ENCODE measurements around the gene COL16A1. TPM values are rescaled to one million over a fixed set of nuclear protein-coding genes. Genes with fewer than 3 reads are reported as not detected.

COL16A1 gene
- total RNA-seq, 2 donors from 2014 or later = 7.4 to 9.9 TPM

DNA sequence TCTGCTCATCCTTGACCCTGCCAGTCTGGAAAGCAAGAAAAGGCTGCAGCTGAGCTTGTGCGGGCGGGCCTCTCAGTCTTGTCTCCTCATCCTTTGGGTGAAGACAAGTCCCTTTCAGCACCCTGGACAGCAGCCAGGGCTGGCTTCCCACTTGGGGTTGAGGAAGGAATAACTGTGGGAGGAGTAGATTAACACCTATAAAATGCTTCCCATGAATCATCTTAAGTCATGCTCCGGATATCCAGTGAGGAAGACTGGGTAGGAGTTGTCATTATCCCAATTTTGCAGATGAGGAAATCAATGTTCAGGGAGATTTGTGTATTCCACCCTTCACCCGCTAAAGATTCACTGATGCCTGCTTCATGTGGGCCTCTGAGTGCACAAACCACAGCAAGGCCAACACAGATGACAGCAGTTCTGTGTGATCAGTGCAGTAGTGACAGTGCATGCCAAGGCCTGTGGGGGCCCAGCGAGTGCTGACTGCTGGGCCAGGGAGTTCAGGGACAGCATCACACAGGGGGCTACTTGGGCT is 20.1 kb upstream of the COL16A1 start:
- Mint-ChIP-seq H3K27ac (no peak overlapping the region), H3K4me3 (no peak overlapping the region)

GRCh38 chr1:31718327-31718897 is 14.6 kb upstream of the COL16A1 start:
- H3K9me3 ChIP-seq (ENCODE audit: control insufficient read depth, low read length) = no peaks in the 10 kb centered on the region
- no peak for DNase-seq
- no peaks in the 10 kb centered on the region for H3K36me3 Mint-ChIP-seq (ENCODE audit: low read depth)
- WGBS, 2 experiments (ENCODE audit: insufficient coverage in 1 of 2, insufficient read length in 1 of 2) = 75 to 80% methylated on average over 4 of the region's 4 CpGs
- H3K27ac ChIP-seq (ENCODE audit: low read depth, low read length) = peak overlapping the region; percentile 81
- no peak overlapping the region for H3K4me3 ChIP-seq (ENCODE audit: low read length)
- H3K27me3 Mint-ChIP-seq (ENCODE audit: insufficient read depth) = peaks cover 30% of the 10 kb centered on the region
- H3K4me3 Mint-ChIP-seq = no peak overlapping the region
- H3K27ac Mint-ChIP-seq = no peak overlapping the region
- peaks cover 6% of the 10 kb centered on the region for H3K27me3 ChIP-seq (ENCODE audit: control insufficient read depth, insufficient read depth, low read length, poor library complexity, severe bottlenecking)
- no peaks in the 10 kb centered on the region for H3K9me3 Mint-ChIP-seq
- TF ChIP-seq, protein P1, sequence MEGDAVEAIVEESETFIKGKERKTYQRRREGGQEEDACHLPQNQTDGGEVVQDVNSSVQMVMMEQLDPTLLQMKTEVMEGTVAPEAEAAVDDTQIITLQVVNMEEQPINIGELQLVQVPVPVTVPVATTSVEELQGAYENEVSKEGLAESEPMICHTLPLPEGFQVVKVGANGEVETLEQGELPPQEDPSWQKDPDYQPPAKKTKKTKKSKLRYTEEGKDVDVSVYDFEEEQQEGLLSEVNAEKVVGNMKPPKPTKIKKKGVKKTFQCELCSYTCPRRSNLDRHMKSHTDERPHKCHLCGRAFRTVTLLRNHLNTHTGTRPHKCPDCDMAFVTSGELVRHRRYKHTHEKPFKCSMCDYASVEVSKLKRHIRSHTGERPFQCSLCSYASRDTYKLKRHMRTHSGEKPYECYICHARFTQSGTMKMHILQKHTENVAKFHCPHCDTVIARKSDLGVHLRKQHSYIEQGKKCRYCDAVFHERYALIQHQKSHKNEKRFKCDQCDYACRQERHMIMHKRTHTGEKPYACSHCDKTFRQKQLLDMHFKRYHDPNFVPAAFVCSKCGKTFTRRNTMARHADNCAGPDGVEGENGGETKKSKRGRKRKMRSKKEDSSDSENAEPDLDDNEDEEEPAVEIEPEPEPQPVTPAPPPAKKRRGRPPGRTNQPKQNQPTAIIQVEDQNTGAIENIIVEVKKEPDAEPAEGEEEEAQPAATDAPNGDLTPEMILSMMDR (conservative IDR thresholded peaks at IDR 0.05) = no peak
- H3K4me1 ChIP-seq (ENCODE audit: control insufficient read depth, insufficient read depth, low read length) = peaks cover 2% of the 10 kb centered on the region
- H3K4me1 Mint-ChIP-seq = peaks cover 2% of the 10 kb centered on the region
- no peak overlapping the region for H3K9ac ChIP-seq (ENCODE audit: extremely low read depth, low read length, poor library complexity, severe bottlenecking)
- no peaks in the 10 kb centered on the region for H3K36me3 ChIP-seq (ENCODE audit: control insufficient read depth, insufficient read depth, low read length)

More for the DNA sequence above, 20.1 kb upstream of the COL16A1 start:
- no peaks in the 10 kb centered on the region for H3K4me1 Mint-ChIP-seq
- WGBS, 2 experiments (ENCODE audit: insufficient coverage in 1 of 2, insufficient read length in 1 of 2) = 63 to 66% methylated on average over 4 to 5 of the region's 5 CpGs
- Histone ChIP-seq H3K27me3 (ENCODE audit: control insufficient read depth, insufficient read depth, low read length, poor library complexity, severe bottlenecking) (no peaks in the 10 kb centered on the region), H3K4me1 (ENCODE audit: control insufficient read depth, insufficient read depth, low read length) (no peaks in the 10 kb centered on the region), H3K9ac (ENCODE audit: extremely low read depth, low read length, poor library complexity, severe bottlenecking) (no peak overlapping the region), H3K27ac (ENCODE audit: low read depth, low read length) (no peak overlapping the region), H3K36me3 (ENCODE audit: control insufficient read depth, insufficient read depth, low read length) (no peaks in the 10 kb centered on the region), H3K9me3 (ENCODE audit: control insufficient read depth, low read length) (no peaks in the 10 kb centered on the region), H3K4me3 (ENCODE audit: low read length) (no peak overlapping the region)
- H3K27me3 Mint-ChIP-seq (ENCODE audit: insufficient read depth) = peaks cover 9% of the 10 kb centered on the region
- H3K36me3 Mint-ChIP-seq (ENCODE audit: low read depth) = no peaks in the 10 kb centered on the region
- TF ChIP-seq, protein P1 (conservative IDR thresholded peaks at IDR 0.05) = no peak
- DNase-seq = peak; percentile 97
- H3K9me3 Mint-ChIP-seq = no peaks in the 10 kb centered on the region

- Mint-ChIP-seq H3K4me1 (peaks cover 10% of the 10 kb centered on the region), H3K27ac (no peak overlapping the region), H3K4me3 (no peak overlapping the region), H3K36me3 (ENCODE audit: low read depth) (no peaks in the 10 kb centered on the region), H3K27me3 (ENCODE audit: insufficient read depth) (peaks cover 30% of the 10 kb centered on the region), H3K9me3 (no peaks in the 10 kb centered on the region)
- Histone ChIP-seq H3K27ac (ENCODE audit: low read depth, low read length) (no peak overlapping the region), H3K36me3 (ENCODE audit: control insufficient read depth, insufficient read depth, low read length) (no peaks in the 10 kb centered on the region), H3K4me3 (ENCODE audit: low read length) (no peak overlapping the region), H3K9ac (ENCODE audit: extremely low read depth, low read length, poor library complexity, severe bottlenecking) (no peak overlapping the region), H3K9me3 (ENCODE audit: control insufficient read depth, low read length) (no peaks in the 10 kb centered on the region), H3K4me1 (ENCODE audit: control insufficient read depth, insufficient read depth, low read length) (peaks cover 7% of the 10 kb centered on the region), H3K27me3 (ENCODE audit: control insufficient read depth, insufficient read depth, low read length, poor library complexity, severe bottlenecking) (peaks cover 6% of the 10 kb centered on the region)
- 89 to 98% methylated on average over 6 of the region's 6 CpGs for WGBS, 2 experiments (ENCODE audit: insufficient coverage in 1 of 2, insufficient read length in 1 of 2)
- TF ChIP-seq, protein P1 (conservative IDR thresholded peaks at IDR 0.05) = no peak
- DNase-seq = no peak
Observed at GRCh38 chr1:31717341-31717740, 13.5 kb upstream of the COL16A1 start.

All from endodermal cell (in vitro differentiated cells).